Ovary (tissue), 9 donors: ENCODE data around the gene CTSF. TPM values are rescaled to one million over a fixed set of nuclear protein-coding genes. Genes with fewer than 3 reads are reported as not detected.

Experiments used
- DNase-seq, 5 donors: peaks; one replicate each; pipeline ENCODE4 v3.0.0-alpha.2; 2019 to 2020
- H3K27ac ChIP-seq, 2 donors: fragments of 200-600 bp; one replicate each; pipeline versions ENCODE4 v1.5.1 to v1.8.0; 2019 to 2022
- H3K27me3 ChIP-seq: fragments of 200-600 bp; one replicate; pipeline ENCODE4 v1.8.0; 2022
- H3K36me3 ChIP-seq: fragments of 200-600 bp; sonication (generic); one replicate; pipeline ENCODE4 v1.5.1; 2019
- H3K4me1 ChIP-seq: one replicate; pipeline ENCODE4 v1.8.1; 2013; ENCODE audit warnings: mild to moderate bottlenecking, moderate library complexity; ENCODE audit not compliant: insufficient read depth
- H3K4me3 ChIP-seq: fragments of 200-600 bp; sonication (generic); one replicate; pipeline ENCODE4 v1.5.1; 2017
- H3K9me3 ChIP-seq, 2 donors: fragments of 200-600 bp in 1 of 2; sonication (generic) in 1 of 2; one replicate each; pipeline versions ENCODE4 v1.5.1 to v1.8.1; 2013 to 2019; ENCODE audit warnings: mild to moderate bottlenecking in 1 of 2, moderate library complexity in 1 of 2
- CTCF ChIP-seq, 3 donors: fragments of 450-650 bp in 2 of 3; fragments of 200-600 bp in 1 of 3; IDR thresholded peaks; one replicate each; pipeline versions ENCODE4 v1.5.1 to v1.8.0; 2016 to 2022; ENCODE audit warnings: antibody characterized with exemption in 3 of 3, mild to moderate bottlenecking in 1 of 3
- EP300 ChIP-seq: sonication (generic); formaldehyde crosslinking; IDR thresholded peaks from one replicate; pipeline ENCODE4 v1.6.1; 2017; ENCODE audit warnings: antibody characterized with exemption
- POLR2A ChIP-seq: fragments of 450-650 bp; IDR thresholded peaks from one replicate; pipeline ENCODE4 v1.6.1; 2017; ENCODE audit warnings: antibody characterized with exemption, mild to moderate bottlenecking, moderate library complexity
- WGBS, 3 donors: extraction: QIAGEN DNeasy Blood & Tissue Kit in 1 of 3; methylation state at CpG; one replicate each; pipeline versions ENCODE4 v1.1.5 to v1.1.7; 2013 to 2017; 5-methylcytosine and 5-hydroxymethylcytosine counted together
- intact Hi-C, 4 donors: fragments of 100-400 bp; cut with DNase I; formaldehyde crosslinking; loops; one replicate each; pipeline versions ENCODE4 v1.11.0 to v1.15.1; 2022 to 2023
- polyA plus RNA-seq, 2 donors: library from polyadenylated mRNA; stranded (reverse); fragments of 200-250 nt in 1 of 2; fragments of 350-450 nt in 1 of 2; fragmentation: Illumina TruSeq in 1 of 2; extraction: RNeasy Lipid Tissue Mini Kit (QIAGEN cat#74804) in 1 of 2; gene quantifications; one replicate each; pipeline ENCODE4 v1.2.3, GENCODE V29; 2013 to 2014
- total RNA-seq, 7 donors: library from RNA; depleted of rRNA in 2 of 7; stranded (reverse); fragments of >200 nt in 2 of 7; fragmentation: NEBNext Ultra II Directional in 3 of 7; extraction: Animal tissue kit (Norgen Biotek cat#: 25700) in 3 of 7; gene quantifications; one replicate each; pipeline versions ENCODE4 v1.1.0 to v1.2.4, GENCODE V29; 2016 to 2023
- donor health status: DM: no; HTN: no; CAD: no; lungs with moderate emphysema.
- donor health status: DM: no; HTN: no; CAD: no.
- donor health status: Bipolar disorder and iron deficiency.
- donor health status: DM: yes; HTN: yes; CAD: no.
- donor health status: DM: no; HTN: no; CAD: no.
- donor health status: DM: yes; HTN: yes; CAD: no.

The CTSF gene
- total and polyA plus RNA-seq, 9 donors, result 52.6 to 222 (median 158) TPM

GRCh38 chr11:66570079-66570849, 1.9 kb upstream of the CTSF start:
- WGBS, 3 donors, result 54 to 71% (median 64%) methylated on average over 5 of the region's 5 CpGs
- Histone ChIP-seq H3K4me1 (peaks cover 7% of the 10 kb centered on the region), H3K27me3 (no peaks in the 10 kb centered on the region), H3K4me3 (no peak overlapping the region), H3K9me3 (no peaks in the 10 kb centered on the region), H3K36me3 (no peaks in the 10 kb centered on the region), H3K27ac (no peak overlapping the region)
- TF ChIP-seq EP300 (no peak), POLR2A (no peak), CTCF (IDR thresholded peaks at IDR 0.05) (no peak)
- intact Hi-C loops, result no loop called here
- DNase-seq, result no peak

DNA sequence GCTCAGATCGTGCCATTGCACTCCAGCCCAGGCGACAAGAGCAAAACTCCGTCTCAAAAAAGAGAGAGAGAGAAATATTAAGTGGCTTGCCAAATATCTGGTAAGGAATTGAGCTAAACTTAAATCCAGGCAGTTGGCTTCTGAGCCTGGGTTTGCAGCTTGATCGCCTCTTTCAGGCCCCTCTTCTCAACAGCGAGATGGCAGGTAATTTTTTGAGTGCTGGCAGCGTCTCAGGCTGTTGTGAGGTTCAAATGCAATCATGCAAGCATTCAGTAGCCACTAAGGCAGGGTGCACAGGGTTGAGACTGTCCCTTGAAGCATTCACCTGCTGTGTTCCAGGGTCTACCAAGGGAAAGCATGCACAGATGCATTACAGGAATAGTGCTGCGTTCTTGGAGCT, 670 bp upstream of the CTSF start:
- H3K27me3 ChIP-seq, result no peaks in the 10 kb centered on the region
- no peak for TF ChIP-seq CTCF (IDR thresholded peaks at IDR 0.05)
- WGBS, 3 donors, result 65 to 74% (median 73%) methylated on average over 7 of the region's 7 CpGs
- intact Hi-C loops, result no loop called here
- no peaks in the 10 kb centered on the region for H3K36me3 ChIP-seq
- peaks cover 7% of the 10 kb centered on the region for H3K4me1 ChIP-seq
- DNase-seq, result no peak
- no peak overlapping the region for H3K27ac ChIP-seq
- no peaks in the 10 kb centered on the region for H3K9me3 ChIP-seq
- no peak overlapping the region for H3K4me3 ChIP-seq

- intact Hi-C loops, result no loop called here
- peak overlapping the region; percentile 35 to 47 for H3K27ac ChIP-seq
- H3K4me1 ChIP-seq, result peaks cover 7% of the 10 kb centered on the region
- no peaks in the 10 kb centered on the region for H3K36me3 ChIP-seq
- no peak for DNase-seq
- no peak for TF ChIP-seq EP300
- TF ChIP-seq POLR2A, result no peak
- no peak for TF ChIP-seq CTCF (IDR thresholded peaks at IDR 0.05)
- H3K9me3 ChIP-seq, result no peaks in the 10 kb centered on the region
- H3K27me3 ChIP-seq, result no peaks in the 10 kb centered on the region
- H3K4me3 ChIP-seq, result peak overlapping the region; percentile 50
- 23 to 45% (median 40%) methylated on average over 9 to 15 of the region's 15 CpGs for whole genome bisulfite sequencing, 3 donors
Measured at GRCh38 chr11:66567787-66568123, 651 bp downstream of the CTSF start.

- Histone ChIP-seq H3K36me3 (no peaks in the 10 kb centered on the region), H3K9me3 (no peaks in the 10 kb centered on the region), H3K4me3 (no peak overlapping the region), H3K4me1 (peaks cover 7% of the 10 kb centered on the region), H3K27me3 (no peaks in the 10 kb centered on the region), H3K27ac (no peak overlapping the region)
- TF ChIP-seq CTCF (IDR thresholded peaks at IDR 0.05) (no peak), POLR2A (no peak), EP300 (no peak)
- DNase-seq, result no peak
- intact Hi-C loops, result no loop called here
- 92 to 99% (median 93%) methylated on average over 8 of the region's 8 CpGs for WGBS, 3 donors
Measured at GRCh38 chr11:66566221-66566620, 2.2 kb downstream of the CTSF start.
